Natural killer cell treated with Interleukin-12 subunit alpha and Interleukin-12 subunit beta and Interleukin-15 and Interleukin-18, amount 100 ng/mL, for 72 hours (primary cell): ENCODE measurements around the gene CCDC78. TPM values are rescaled to one million over a fixed set of nuclear protein-coding genes. Genes with fewer than 3 reads are reported as not detected.

Experiments used
- ATAC-seq, 2 donors: fragments of 150-1000 bp; cut with Tn5 transposase in 1 of 2; sonication (Bioruptor Pico), chemical (Tn5 transposase) in 1 of 2; 2 replicates each; pipeline ENCODE4 v1.10.0; 2021
- DNase-seq: peaks from one replicate; pipeline ENCODE4 v3.0.0; 2022; ENCODE audit warnings: low spot score
- H3K27ac Mint-ChIP-seq, 2 donors: 1 replicate in 1 of 2; 2 replicates in 1 of 2; pipeline ENCODE4 v1.8.0; 2022; ENCODE audit warnings: mixed read lengths in 2 of 2, mild to moderate bottlenecking in 1 of 2, moderate library complexity in 1 of 2
- H3K27me3 Mint-ChIP-seq, 2 donors: 1 replicate in 1 of 2; 2 replicates in 1 of 2; pipeline ENCODE4 v1.8.0; 2022; ENCODE audit warnings: mixed read lengths in 2 of 2
- H3K36me3 Mint-ChIP-seq: one replicate; pipeline ENCODE4 v1.8.0; 2022; ENCODE audit warnings: mixed read lengths
- H3K4me1 Mint-ChIP-seq, 2 donors: 1 replicate in 1 of 2; 2 replicates in 1 of 2; pipeline ENCODE4 v1.8.0; 2022; ENCODE audit warnings: low read depth in 2 of 2, mixed read lengths in 2 of 2, mild to moderate bottlenecking in 1 of 2
- H3K4me3 Mint-ChIP-seq: one replicate; pipeline ENCODE4 v1.8.0; 2022; ENCODE audit warnings: mixed read lengths
- H3K9me3 Mint-ChIP-seq: 2 replicates; pipeline ENCODE4 v1.8.0; 2022; ENCODE audit warnings: mixed read lengths
- total RNA-seq, 2 donors: library from RNA; stranded (reverse); gene quantifications; one replicate each; pipeline ENCODE4 v1.2.3, GENCODE V29; 2022

The CCDC78 gene
- total RNA-seq, 2 donors from 2014 or later, result 3.1 to 6.4 TPM

DNA sequence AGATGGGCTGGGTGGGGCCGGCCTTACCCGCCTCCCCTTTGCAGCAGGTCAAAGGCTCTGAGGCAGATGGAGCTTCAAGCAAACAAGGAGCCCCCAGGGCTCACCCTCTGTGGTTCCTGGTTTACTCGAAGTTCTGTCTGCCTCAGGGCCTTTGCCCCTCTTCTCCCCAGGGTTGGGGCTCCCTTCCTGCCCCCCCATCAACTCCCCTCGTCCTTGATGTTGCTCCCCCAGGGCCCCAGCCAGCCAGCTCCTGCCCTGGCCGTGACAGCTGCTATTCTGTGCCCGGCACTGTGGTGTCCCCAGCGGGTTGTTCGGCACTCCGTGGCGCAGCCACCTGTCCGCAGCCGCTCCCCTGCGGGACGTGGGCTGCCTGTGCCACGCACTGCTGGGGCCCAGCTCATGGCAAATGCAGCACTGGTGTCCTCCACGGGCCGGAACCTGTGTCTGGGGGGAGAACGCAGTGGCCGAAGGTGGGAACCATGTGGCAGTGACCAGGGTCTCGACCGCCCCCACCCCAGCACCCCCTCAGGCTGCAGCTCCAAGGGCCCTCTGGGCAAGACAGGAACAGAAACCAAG is 15.7 kb downstream of the CCDC78 start:
- ATAC-seq (no peak), DNase-seq (no peak)
- Mint-ChIP-seq H3K4me3 (no peak overlapping the region), H3K27ac (no peak overlapping the region), H3K36me3 (no peaks in the 10 kb centered on the region), H3K4me1 (peaks cover 0 to 3% of the 10 kb centered on the region in 2 donors), H3K9me3 (no peaks in the 10 kb centered on the region), H3K27me3 (peaks cover 0 to 11% of the 10 kb centered on the region in 2 donors)

DNA sequence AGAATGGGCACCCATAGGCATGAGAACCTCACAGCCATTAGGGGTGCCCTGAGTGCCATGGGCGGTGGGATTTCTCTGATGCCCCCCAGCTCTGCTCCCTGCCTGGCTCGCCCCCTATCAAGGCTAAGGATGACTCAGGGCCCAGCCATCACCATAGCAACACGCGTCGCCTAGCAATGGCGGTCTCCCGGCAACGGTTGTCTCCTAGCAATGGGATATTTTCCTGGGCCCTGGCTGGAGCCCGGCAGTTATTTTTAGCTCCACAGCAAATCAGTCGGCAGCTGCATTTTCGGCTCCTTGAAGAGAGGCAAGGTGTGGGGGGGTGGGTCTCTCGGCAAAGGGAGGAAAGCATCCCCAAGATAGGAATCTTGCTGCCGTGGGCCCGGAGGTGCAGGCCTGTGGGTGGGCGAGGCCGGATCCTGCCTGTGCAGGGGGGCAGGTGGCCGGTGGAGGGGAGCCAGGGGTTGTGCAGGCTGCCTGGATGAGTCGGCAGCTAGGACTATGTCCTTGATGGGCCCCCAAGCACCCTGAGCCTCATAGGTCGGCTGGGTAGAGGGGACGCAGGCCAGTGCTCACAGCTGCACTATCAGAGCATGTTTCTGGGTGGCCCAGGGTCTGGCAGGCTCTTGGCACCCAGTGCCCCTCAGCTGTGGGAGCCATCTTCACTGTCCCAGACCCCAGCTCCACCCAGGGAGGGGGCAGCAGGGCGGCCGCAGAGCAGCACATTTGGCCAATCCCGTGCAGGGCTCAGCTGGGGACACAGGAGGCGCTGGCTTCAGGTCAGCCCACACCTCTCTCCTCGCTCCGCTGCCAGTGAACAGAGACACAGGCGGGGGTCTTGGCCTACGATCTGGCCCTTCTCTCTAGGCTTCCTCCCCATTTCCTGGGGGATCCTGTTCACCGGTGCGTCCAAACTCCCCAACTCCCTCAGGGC is 16.4 kb downstream of the CCDC78 start:
- Mint-ChIP-seq H3K27ac (no peak overlapping the region), H3K27me3 (peaks cover 0 to 11% of the 10 kb centered on the region in 2 donors)
- no peak for ATAC-seq

DNA sequence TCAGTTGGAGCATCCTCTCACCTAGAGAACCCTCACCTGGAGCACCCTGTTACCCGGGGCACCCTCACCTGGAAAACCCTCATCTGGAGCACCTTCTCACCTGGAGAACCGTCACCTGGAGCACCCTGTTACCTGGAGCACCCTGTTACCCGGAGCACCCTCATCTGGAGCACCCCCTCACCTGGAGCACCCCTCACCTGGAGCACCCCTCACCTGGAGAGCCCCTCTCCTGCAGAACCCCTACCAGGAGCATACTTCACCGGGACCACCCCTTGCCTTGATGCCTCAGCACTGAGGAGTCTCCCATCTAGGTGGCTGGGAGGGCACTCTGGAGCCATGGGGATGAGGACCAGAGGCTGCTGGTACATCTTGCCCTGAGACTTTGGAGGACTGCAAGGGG is 17.3 kb downstream of the CCDC78 start:
- H3K27me3 Mint-ChIP-seq, result peaks cover 0 to 13% of the 10 kb centered on the region in 2 donors
- H3K27ac Mint-ChIP-seq, result no peak overlapping the region
- no peaks in the 10 kb centered on the region for H3K9me3 Mint-ChIP-seq
- H3K4me1 Mint-ChIP-seq, result peaks cover 0 to 3% of the 10 kb centered on the region in 2 donors
- H3K4me3 Mint-ChIP-seq, result no peak overlapping the region
- ATAC-seq (no peak), DNase-seq (no peak)
- no peaks in the 10 kb centered on the region for H3K36me3 Mint-ChIP-seq

More for the DNA sequence above, 16.4 kb downstream of the CCDC78 start:
- Mint-ChIP-seq H3K9me3 (no peaks in the 10 kb centered on the region), H3K36me3 (no peaks in the 10 kb centered on the region), H3K4me1 (peaks cover 0 to 3% of the 10 kb centered on the region in 2 donors), H3K4me3 (no peak overlapping the region)
- no peak for DNase-seq

DNA sequence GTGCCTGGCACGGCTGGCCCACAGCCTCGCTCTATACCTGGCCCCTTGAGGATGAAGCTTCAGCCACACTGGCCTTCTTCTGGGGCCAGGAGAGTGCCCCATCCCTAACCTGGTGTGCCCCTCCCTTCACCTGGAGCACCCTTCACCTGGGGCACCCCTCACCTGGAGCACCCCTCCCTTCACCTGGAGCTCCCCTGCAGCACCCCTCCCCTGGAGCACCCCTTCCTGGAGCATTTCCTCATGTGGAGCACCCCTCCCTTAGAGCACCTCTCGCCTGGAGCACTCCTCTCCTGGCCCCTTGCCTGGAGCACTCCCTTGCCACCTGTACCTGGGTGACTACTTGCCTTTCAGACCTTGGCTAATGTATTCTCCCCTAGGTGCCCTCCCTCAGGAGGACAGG is 18.2 kb downstream of the CCDC78 start:
- no peak overlapping the region for H3K4me3 Mint-ChIP-seq
- no peak overlapping the region for H3K27ac Mint-ChIP-seq
- no peak for ATAC-seq
- H3K27me3 Mint-ChIP-seq, result peaks cover 0 to 13% of the 10 kb centered on the region in 2 donors
- H3K4me1 Mint-ChIP-seq, result peaks cover 0 to 3% of the 10 kb centered on the region in 2 donors
- H3K9me3 Mint-ChIP-seq, result no peaks in the 10 kb centered on the region
- DNase-seq, result no peak
- no peaks in the 10 kb centered on the region for H3K36me3 Mint-ChIP-seq

DNA sequence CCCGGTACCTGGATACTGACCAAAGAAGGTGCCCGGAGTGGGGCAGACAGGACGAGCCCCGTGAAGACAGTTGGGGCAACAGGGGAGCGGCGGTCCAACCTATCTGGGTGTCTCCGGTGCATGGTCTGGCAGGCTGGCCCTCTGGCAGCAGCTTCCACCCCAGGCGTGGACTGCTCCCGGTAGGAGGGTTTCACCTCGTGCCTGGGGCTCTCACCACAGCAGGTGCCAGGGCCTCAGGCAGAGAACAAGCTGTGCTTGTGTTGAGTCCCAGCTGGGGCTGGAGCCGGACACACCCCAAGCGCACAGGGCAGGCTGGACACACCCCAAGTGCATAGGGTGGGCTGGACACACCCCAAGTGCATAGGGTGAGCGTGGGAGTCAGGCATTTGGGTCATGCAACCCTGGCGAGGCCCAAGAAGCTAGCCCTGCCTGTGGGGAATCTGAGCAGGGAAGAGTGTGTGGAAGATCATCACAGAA is 19.1 kb downstream of the CCDC78 start:
- ATAC-seq, result no peak
- no peak for DNase-seq
- H3K4me1 Mint-ChIP-seq, result no peaks in the 10 kb centered on the region
- H3K27ac Mint-ChIP-seq, result no peak overlapping the region
- H3K27me3 Mint-ChIP-seq, result peaks cover 7 to 16% of the 10 kb centered on the region in 2 donors
- H3K36me3 Mint-ChIP-seq, result no peaks in the 10 kb centered on the region
- H3K9me3 Mint-ChIP-seq, result no peaks in the 10 kb centered on the region
- no peak overlapping the region for H3K4me3 Mint-ChIP-seq

DNA sequence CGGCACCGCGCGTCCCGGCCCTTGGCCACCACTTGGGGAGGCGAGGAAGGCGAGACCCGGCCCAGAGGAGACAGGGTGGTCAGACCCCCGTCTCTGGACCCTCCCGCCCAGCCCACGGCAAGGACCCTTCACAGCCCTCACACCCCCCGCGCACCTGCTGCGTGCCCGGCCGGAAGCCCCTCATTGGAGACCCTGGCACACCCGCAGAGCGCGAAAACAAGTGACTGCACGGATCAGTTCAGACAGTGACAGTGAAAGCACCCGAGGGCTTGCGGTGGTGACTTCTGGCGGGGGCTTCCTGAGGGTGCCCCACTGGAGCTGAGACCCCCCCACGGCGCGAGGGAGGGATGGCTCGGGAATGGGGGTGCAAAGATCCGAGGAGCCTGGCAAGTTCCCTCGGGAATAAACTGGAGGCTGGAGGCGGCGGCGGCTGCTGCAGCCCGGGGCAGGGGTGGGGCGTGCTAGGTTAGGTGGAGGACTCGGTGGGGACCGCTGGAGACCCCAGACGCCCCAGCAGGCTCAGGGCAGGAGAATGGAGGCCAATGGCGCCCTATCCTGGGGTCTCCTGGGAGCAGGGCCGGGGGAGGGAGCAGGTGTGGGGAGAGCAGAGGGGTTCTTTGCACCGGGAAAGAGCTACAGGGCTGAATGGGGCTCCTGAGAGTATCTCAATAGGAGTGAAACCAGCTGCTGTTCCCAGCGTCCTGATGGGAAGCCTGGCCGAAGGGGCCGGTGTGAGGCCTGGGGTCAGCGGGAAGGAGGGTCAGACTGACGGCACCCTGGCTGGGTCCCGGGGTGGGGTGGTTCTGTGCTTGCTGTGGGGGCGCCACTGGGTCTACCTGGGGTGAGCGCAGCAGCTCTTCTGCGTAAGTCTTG is 19.8 kb downstream of the CCDC78 start:
- H3K27me3 Mint-ChIP-seq, result peaks cover 9 to 17% of the 10 kb centered on the region in 2 donors
- DNase-seq (no peak), ATAC-seq (no peak)
- no peak overlapping the region for H3K27ac Mint-ChIP-seq
- H3K4me1 Mint-ChIP-seq, result no peaks in the 10 kb centered on the region
- no peaks in the 10 kb centered on the region for H3K9me3 Mint-ChIP-seq
- no peak overlapping the region for H3K4me3 Mint-ChIP-seq
- no peaks in the 10 kb centered on the region for H3K36me3 Mint-ChIP-seq

DNA sequence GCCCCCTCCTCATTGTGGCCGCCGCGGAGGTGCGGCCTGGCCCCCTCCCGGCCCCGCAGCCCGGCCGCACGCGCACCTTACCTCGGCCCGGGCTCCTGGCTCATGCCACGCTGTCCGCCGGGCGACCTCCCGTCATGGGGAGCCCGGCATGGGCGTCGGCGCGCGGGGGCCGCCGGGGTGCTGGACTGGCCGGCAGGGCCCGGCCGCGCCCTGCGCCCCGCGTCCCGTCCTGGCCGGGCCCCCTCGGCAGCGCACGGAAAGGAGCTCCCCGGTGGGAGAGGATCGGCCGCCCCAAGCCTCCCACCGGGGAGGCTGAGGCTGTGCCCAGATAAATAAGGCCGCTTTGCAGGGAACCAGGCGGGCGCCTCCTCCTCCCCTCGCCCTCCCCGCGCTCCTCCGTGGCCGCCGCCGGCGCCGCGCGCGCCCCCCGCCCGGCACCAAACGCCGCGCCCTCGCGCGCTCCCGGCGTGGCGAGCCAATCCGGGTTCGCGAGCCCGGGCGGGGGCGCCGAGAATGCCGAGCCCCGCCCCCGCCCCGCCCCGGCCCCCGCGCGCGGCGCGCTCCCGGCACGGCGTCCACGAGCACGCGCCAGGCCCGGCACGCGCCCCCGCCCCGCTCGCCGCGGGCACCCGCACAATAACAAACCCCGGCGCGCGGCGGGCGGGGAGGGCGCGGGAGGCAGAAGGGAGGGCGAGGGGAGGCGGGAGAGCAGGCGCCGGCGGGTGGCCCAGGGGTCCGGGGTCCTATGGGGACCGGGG is 20.6 kb downstream of the CCDC78 start, which contains the start of gene FBXL16:
Gene FBXL16 (minus strand): TSS at position 371 of the 758 bp plus-strand sequence. CDS start 8,396 bp downstream, outside the sequence.
- ATAC-seq, result no peak
- H3K4me1 Mint-ChIP-seq, result no peaks in the 10 kb centered on the region
- peaks cover 9 to 17% of the 10 kb centered on the region in 2 donors for H3K27me3 Mint-ChIP-seq
- no peak for DNase-seq
- no peaks in the 10 kb centered on the region for H3K9me3 Mint-ChIP-seq
- H3K36me3 Mint-ChIP-seq, result no peaks in the 10 kb centered on the region
- no peak within 1 kb of the TSS for H3K27ac Mint-ChIP-seq
- H3K4me3 Mint-ChIP-seq, result no peak within 1 kb of the TSS

DNA sequence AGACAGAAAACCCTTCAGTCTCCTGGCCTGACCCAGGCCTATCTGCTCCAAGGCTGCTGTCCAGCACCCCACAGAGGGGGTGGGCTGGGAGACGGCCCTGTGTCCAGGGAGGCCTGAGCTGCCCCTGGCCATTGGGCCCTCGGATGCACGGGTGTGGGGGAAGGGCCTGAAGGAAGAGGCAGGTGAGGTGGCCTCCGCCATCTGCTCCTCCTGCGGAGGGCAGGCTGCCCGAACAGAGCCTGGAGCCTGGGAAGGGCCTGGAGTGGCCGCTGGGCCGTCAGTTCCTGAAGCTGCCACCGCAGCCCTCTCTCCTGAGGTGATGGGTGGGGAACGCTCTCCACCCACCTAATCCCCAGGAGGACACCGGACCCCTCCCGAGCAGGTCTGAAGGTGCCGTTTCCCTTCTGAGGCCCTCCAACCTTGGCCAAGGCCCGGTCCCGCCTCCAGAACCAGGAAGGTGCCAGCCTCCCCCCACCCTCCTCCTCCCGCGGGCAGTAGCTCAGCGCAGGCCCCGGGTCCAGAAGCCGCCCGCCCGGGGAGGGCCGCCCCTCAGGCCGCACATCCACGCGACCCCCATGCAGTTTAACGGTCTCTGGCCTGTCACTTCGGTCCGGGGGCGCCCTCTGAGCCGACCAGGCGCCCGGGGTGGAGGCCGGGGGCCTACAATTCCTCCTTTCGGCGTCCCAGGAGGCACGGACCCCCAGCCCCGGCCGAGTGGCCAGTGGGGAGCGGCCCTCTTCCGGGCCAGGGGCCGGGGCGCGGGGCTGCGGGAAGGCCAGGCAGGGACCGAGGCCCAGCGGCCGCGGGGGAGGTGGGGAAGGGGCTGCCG is 21.5 kb downstream of the CCDC78 start:
- Mint-ChIP-seq H3K4me3 (no peak overlapping the region), H3K4me1 (no peaks in the 10 kb centered on the region), H3K27ac (no peak overlapping the region), H3K27me3 (peaks cover 9 to 17% of the 10 kb centered on the region in 2 donors), H3K9me3 (no peaks in the 10 kb centered on the region), H3K36me3 (no peaks in the 10 kb centered on the region)
- no peak for ATAC-seq
- DNase-seq, result no peak

DNA sequence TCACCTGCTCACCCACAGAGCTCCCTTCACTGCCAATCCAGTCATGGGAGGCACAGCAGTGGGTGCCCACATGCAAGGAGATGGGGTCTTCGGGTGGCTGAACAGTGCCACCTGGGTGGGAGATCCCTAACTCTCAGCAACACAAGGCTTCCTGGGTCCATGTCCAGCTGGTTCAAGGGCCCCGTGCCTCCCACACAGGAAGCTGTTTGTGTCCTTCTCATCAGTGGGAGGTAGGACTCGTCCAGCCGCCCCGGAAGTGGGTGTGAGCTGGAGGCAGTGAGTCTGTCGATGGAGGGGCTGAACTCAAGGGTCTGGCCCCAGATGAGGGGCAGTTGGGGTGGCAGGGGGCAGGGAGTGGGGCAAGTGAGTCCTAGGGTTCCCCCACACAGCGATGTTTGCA is 22.2 kb downstream of the CCDC78 start:
- DNase-seq (no peak), ATAC-seq (no peak)
- Mint-ChIP-seq H3K27ac (no peak overlapping the region), H3K27me3 (peaks cover 9 to 17% of the 10 kb centered on the region in 2 donors), H3K36me3 (no peaks in the 10 kb centered on the region), H3K4me3 (no peak overlapping the region), H3K4me1 (no peaks in the 10 kb centered on the region), H3K9me3 (no peaks in the 10 kb centered on the region)

DNA sequence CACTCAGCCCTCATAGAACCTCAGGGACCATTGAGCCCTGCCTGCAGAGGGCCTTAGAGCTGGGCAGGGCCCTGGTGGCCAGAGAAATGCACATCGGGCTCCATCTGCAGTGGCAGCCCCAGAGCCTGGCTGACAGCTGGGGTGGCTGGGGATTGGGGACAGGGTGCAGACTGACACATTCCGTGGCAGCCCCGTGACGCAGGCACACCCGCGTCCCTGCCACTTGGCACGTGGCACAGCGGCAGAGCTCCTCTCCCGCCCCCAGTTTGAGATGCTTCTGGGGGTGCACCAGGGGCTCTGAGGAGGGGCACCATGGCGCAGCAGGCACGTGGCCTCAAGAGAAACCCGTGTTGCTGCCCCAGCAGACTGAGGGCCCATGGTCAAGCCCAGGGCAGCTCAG is 22.8 kb downstream of the CCDC78 start:
- Mint-ChIP-seq H3K4me1 (no peaks in the 10 kb centered on the region), H3K27me3 (peaks cover 9 to 16% of the 10 kb centered on the region in 2 donors), H3K4me3 (no peak overlapping the region), H3K27ac (no peak overlapping the region), H3K9me3 (no peaks in the 10 kb centered on the region), H3K36me3 (no peaks in the 10 kb centered on the region)
- DNase-seq, result no peak
- no peak for ATAC-seq

DNA sequence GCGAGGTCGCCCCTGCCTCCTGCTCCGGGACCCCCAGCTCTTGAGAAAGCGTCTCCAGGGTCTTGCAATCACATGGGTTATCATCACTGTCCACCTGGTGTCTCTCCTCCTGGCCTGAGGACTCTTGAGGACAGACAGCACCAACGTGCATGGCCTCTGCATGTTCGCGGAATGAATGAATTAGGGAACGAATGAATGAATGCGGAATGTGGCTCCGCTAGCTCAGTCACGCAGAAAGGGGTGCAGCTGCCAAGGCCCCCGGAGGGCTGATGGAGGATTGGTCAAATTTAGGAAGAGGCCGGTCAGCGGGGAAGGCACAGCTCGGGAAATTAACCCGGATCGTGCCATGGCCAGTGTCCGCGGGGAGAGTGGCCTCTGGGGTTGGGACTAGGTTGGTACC is 23.9 kb downstream of the CCDC78 start:
- no peaks in the 10 kb centered on the region for H3K36me3 Mint-ChIP-seq
- H3K9me3 Mint-ChIP-seq, result no peaks in the 10 kb centered on the region
- ATAC-seq (no peak), DNase-seq (no peak)
- H3K27ac Mint-ChIP-seq, result no peak overlapping the region
- H3K4me1 Mint-ChIP-seq, result no peaks in the 10 kb centered on the region
- H3K4me3 Mint-ChIP-seq, result no peak overlapping the region
- H3K27me3 Mint-ChIP-seq, result peaks cover 9% of the 10 kb centered on the region in 2 donors
